ENCODE data around the gene FNDC1. TPM values are rescaled to one million over a fixed set of nuclear protein-coding genes. Genes with fewer than 3 reads are reported as not detected.

The FNDC1 gene
- total RNA-seq, 1 experiment from 2014 or later, result 0.23 TPM

DNA sequence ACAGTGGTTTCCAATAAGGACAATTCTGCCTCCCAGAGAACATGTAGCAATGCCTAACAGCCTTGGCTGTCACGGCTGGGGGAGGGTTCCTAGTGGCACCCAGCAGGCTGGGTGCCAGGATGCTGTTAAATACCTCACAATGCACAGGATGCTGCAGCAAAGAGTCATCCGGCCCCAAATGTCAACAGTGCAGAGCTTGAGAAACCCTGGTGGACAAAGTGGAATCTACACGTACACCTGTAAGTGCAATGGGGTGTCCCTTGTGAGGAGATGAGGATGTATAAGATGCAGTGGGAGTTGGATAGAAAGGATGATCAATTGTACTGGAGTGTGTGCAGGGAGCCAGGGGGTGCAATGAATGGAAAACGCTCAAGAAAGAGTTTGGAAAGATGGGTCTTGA, 142.4 kb downstream of the FNDC1 start:
- intact Hi-C loops (cut with micrococcal nuclease; ENCODE audit: unreplicated experiment), result no loop called here
- H3K27ac ChIP-seq (ENCODE audit: low read length), result no peak overlapping the region
- ChIA-PET POLR2A (no interaction called here), CTCF (no interaction called here)
- DNase-seq (ENCODE audit: low read depth, low spot score), result no peak
- ATAC-seq, result no peak
- no peak for TF ChIP-seq TCF7L2 (IDR thresholded peaks at IDR 0.05; ENCODE audit: low read depth, low read length)
- TF ChIP-seq SIN3A (IDR thresholded peaks at IDR 0.05; ENCODE audit: borderline replicate concordance, insufficient read depth, low read depth, low read length), result no peak
- TF ChIP-seq REST (IDR thresholded peaks at IDR 0.05; ENCODE audit: insufficient read depth in 1 of 2, low read depth in 2 of 2, low read length in 1 of 2), result no peak
- no peak for TF ChIP-seq POLR2AphosphoS5 (IDR thresholded peaks at IDR 0.05; ENCODE audit: low read depth, low read length)
- no peak for TF ChIP-seq CTCF (IDR thresholded peaks at IDR 0.05)
- in situ Hi-C loops (cut with HindIII; ENCODE audit: low pct_unique_long_range_greater_than_20kb, low sequenced_read_pairs), result no loop called here
- H3K27me3 ChIP-seq (ENCODE audit: control insufficient read depth, insufficient read depth, low read length), result no peaks in the 10 kb centered on the region
- H3K9me3 ChIP-seq (ENCODE audit: control insufficient read depth, insufficient read depth, low read depth, low read length), result no peaks in the 10 kb centered on the region
- no peaks in the 10 kb centered on the region for H3K4me1 ChIP-seq (ENCODE audit: control insufficient read depth, insufficient read depth, low read length)
- no peaks in the 10 kb centered on the region for H3K36me3 ChIP-seq (ENCODE audit: control insufficient read depth, insufficient read depth, low read length)
- BruUV-seq (replicated peaks), result no TSS peak
- no peak overlapping the region for H3K4me3 ChIP-seq (ENCODE audit: low read depth in 2 of 2, low read length in 2 of 2)

- intact Hi-C loops (cut with micrococcal nuclease; ENCODE audit: unreplicated experiment), result no loop called here
- H3K36me3 ChIP-seq (ENCODE audit: control insufficient read depth, insufficient read depth, low read length), result no peaks in the 10 kb centered on the region
- H3K4me3 ChIP-seq (ENCODE audit: low read depth in 2 of 2, low read length in 2 of 2), result no peak overlapping the region
- TF ChIP-seq SIN3A (IDR thresholded peaks at IDR 0.05; ENCODE audit: borderline replicate concordance, insufficient read depth, low read depth, low read length) (no peak), REST (IDR thresholded peaks at IDR 0.05; ENCODE audit: insufficient read depth in 1 of 2, low read depth in 2 of 2, low read length in 1 of 2) (no peak), CTCF (IDR thresholded peaks at IDR 0.05) (no peak), POLR2AphosphoS5 (IDR thresholded peaks at IDR 0.05; ENCODE audit: low read depth, low read length) (no peak), TCF7L2 (IDR thresholded peaks at IDR 0.05; ENCODE audit: low read depth, low read length) (no peak)
- H3K27ac ChIP-seq (ENCODE audit: low read length), result no peak overlapping the region
- no peaks in the 10 kb centered on the region for H3K9me3 ChIP-seq (ENCODE audit: control insufficient read depth, insufficient read depth, low read depth, low read length)
- H3K27me3 ChIP-seq (ENCODE audit: control insufficient read depth, insufficient read depth, low read length), result no peaks in the 10 kb centered on the region
- H3K4me1 ChIP-seq (ENCODE audit: control insufficient read depth, insufficient read depth, low read length), result no peaks in the 10 kb centered on the region
- CTCF ChIA-PET, result no interaction called here
- POLR2A ChIA-PET, result no interaction called here
- ATAC-seq, result no peak
- no TSS peak for BruUV-seq (replicated peaks)
- in situ Hi-C loops (cut with HindIII; ENCODE audit: low pct_unique_long_range_greater_than_20kb, low sequenced_read_pairs), result no loop called here
- no peak for DNase-seq (ENCODE audit: low read depth, low spot score)
These were observed 143.0 kb downstream of the FNDC1 start for GRCh38 chr6:159312206-159312605.
